Caco-2 (cell line): Measurements from ENCODE around the gene SEMA3C. TPM values are rescaled to one million over a fixed set of nuclear protein-coding genes. Genes with fewer than 3 reads are reported as not detected.

Source experiments
- BruUV-seq: library from RNA; stranded (reverse); fragments of 400-500 nt; replicated peaks from 2 replicates; lab custom pipeline; 2021; lab: Mats Ljungman, UMichigan
- CTCF ChIA-PET: fragments of 300-600 bp; sonication (Branson Sonifier 250); formaldehyde crosslinking; loops from one replicate; lab custom pipeline; 2022; ENCODE audit warnings: antibody characterized with exemption; lab: Charles Lee
- POLR2A ChIA-PET: fragments of 300-600 bp; sonication (Branson Sonifier 250); formaldehyde crosslinking; loops from one replicate; lab custom pipeline; 2022; ENCODE audit warnings: antibody characterized with exemption; lab: Charles Lee
- DNase-seq, 2 experiments: peaks; one replicate each; pipeline versions ENCODE4 v3.0.0 to v3.0.0-alpha.2; 2020 to 2022
- H3K27me3 ChIP-seq: replicated peaks from 2 replicates; pipeline ENCODE4 v1.6.0; 2011; ENCODE audit warnings: low read length; ENCODE audit not compliant: control insufficient read depth, insufficient read depth
- H3K36me3 ChIP-seq: 2 replicates; pipeline ENCODE4 v1.5.1; 2011; ENCODE audit warnings: low read length; ENCODE audit not compliant: control insufficient read depth, insufficient read depth
- H3K4me1 ChIP-seq: fragments of 250-450 bp; sonication (Bioruptor Pico); 2 replicates; pipeline ENCODE4 v1.5.1; 2020; ENCODE audit warnings: mild to moderate bottlenecking
- H3K4me3 ChIP-seq: 2 replicates; pipeline ENCODE4 v1.5.1; 2011; ENCODE audit warnings: low read depth, mild to moderate bottlenecking, control low read depth, low read length
- H3K9me3 ChIP-seq: fragments of 250-450 bp; sonication (Bioruptor Pico); 2 replicates; pipeline ENCODE4 v1.5.1; 2020; ENCODE audit warnings: mild to moderate bottlenecking, moderate library complexity
- H3K27ac Mint-ChIP-seq: one replicate; pipeline ENCODE4 v1.8.0; 2022; ENCODE audit warnings: mixed read lengths; ENCODE audit not compliant: unreplicated experiment
- H3K27me3 Mint-ChIP-seq: one replicate; pipeline ENCODE4 v1.8.0; 2022; ENCODE audit warnings: mixed read lengths; ENCODE audit not compliant: insufficient read depth, unreplicated experiment
- H3K36me3 Mint-ChIP-seq: one replicate; pipeline ENCODE4 v1.8.0; 2022; ENCODE audit warnings: mild to moderate bottlenecking, mixed read lengths; ENCODE audit not compliant: insufficient read depth, unreplicated experiment
- H3K4me1 Mint-ChIP-seq: one replicate; pipeline ENCODE4 v1.8.0; 2022; ENCODE audit warnings: low read depth, mixed read lengths; ENCODE audit not compliant: unreplicated experiment
- H3K4me3 Mint-ChIP-seq: one replicate; pipeline ENCODE4 v1.8.0; 2022; ENCODE audit warnings: mild to moderate bottlenecking, moderate library complexity, mixed read lengths; ENCODE audit not compliant: unreplicated experiment
- H3K9me3 Mint-ChIP-seq: one replicate; pipeline ENCODE4 v1.8.0; 2022; ENCODE audit warnings: mixed read lengths; ENCODE audit not compliant: unreplicated experiment
- CTCF ChIP-seq, 2 experiments: fragments of 200-600 bp in 1 of 2; IDR thresholded peaks; 1 replicate in 1 of 2; 2 replicates in 1 of 2; pipeline versions ENCODE4 v1.5.1 to v1.8.0; 2011 to 2022; ENCODE audit warnings: antibody characterized with exemption in 1 of 2, control low read depth in 1 of 2, inconsistent platforms in 1 of 2, low read depth in 1 of 2, low read length in 1 of 2, mild to moderate bottlenecking in 1 of 2, moderate library complexity in 1 of 2; ENCODE audit not compliant: insufficient read depth in 1 of 2, severe bottlenecking in 1 of 2, unreplicated experiment in 1 of 2
- intact Hi-C: fragments of 100-400 bp; cut with micrococcal nuclease; formaldehyde crosslinking; loops from one replicate; pipeline ENCODE4 v1.10.0; 2022; ENCODE audit not compliant: unreplicated experiment
- total RNA-seq: library from RNA; stranded (reverse); gene quantifications from 2 replicates; pipeline ENCODE4 v1.2.3, GENCODE V29; 2022

The SEMA3C gene
- total RNA-seq, 1 experiment from 2014 or later: 25.8 TPM

- Mint-ChIP-seq H3K4me3 (peak overlapping the region; percentile 23), H3K27me3 (no peaks in the 10 kb centered on the region), H3K9me3 (no peaks in the 10 kb centered on the region), H3K27ac (peak overlapping the region; percentile 62), H3K4me1 (peaks cover 26% of the 10 kb centered on the region), H3K36me3 (peaks cover 7% of the 10 kb centered on the region)
- no TSS peak for BruUV-seq
- ChIA-PET CTCF (interaction anchor here (0.6 kb wide), 1 partner anchor 517 kb away, joined by 3 read pairs; no protein-coding TSS in a partner anchor), POLR2A (no interaction called here)
- no peak for TF ChIP-seq CTCF (IDR thresholded peaks at IDR 0.05; ENCODE audit: insufficient read depth in 1 of 2, low read depth in 1 of 2, low read length in 1 of 2, severe bottlenecking in 1 of 2, unreplicated experiment in 1 of 2)
- Histone ChIP-seq H3K4me3 (no peak overlapping the region), H3K4me1 (peaks cover 19% of the 10 kb centered on the region), H3K36me3 (0 out of 2 replicates have a peak, but pooled peaks cover 2% of the 10 kb centered on the region), H3K27me3 (no peaks in the 10 kb centered on the region), H3K9me3 (no peaks in the 10 kb centered on the region)
- peak; percentile 27 to 53 for DNase-seq
- intact Hi-C loops: loop anchor here (1.0 to 5.0 kb wide), 2 partner anchors 46 to 387 kb away; no protein-coding TSS in a partner anchor
These were observed 148.2 kb downstream of the SEMA3C start for GRCh38 chr7:80770675-80771081.

- H3K27me3 ChIP-seq: no peaks in the 10 kb centered on the region
- Mint-ChIP-seq H3K27ac (peak overlapping the region; percentile 62), H3K4me3 (peak overlapping the region; percentile 23), H3K9me3 (no peaks in the 10 kb centered on the region), H3K27me3 (no peaks in the 10 kb centered on the region), H3K4me1 (peaks cover 26% of the 10 kb centered on the region), H3K36me3 (peaks cover 13% of the 10 kb centered on the region)
- ChIA-PET CTCF (no interaction called here), POLR2A (no interaction called here)
- intact Hi-C loops: loop anchor here (1.0 to 5.0 kb wide), 2 partner anchors 46 to 387 kb away; no protein-coding TSS in a partner anchor
- H3K4me1 ChIP-seq: peaks cover 21% of the 10 kb centered on the region
- no TSS peak for BruUV-seq
- peak in 1 of 2 experiments; percentile 32 for DNase-seq
- no peak overlapping the region for H3K4me3 ChIP-seq
- no peak for TF ChIP-seq CTCF (IDR thresholded peaks at IDR 0.05; ENCODE audit: insufficient read depth in 1 of 2, low read depth in 1 of 2, low read length in 1 of 2, severe bottlenecking in 1 of 2, unreplicated experiment in 1 of 2)
- 0 out of 2 replicates have a peak, but pooled peaks cover 2% of the 10 kb centered on the region for H3K36me3 ChIP-seq
- no peaks in the 10 kb centered on the region for H3K9me3 ChIP-seq
These were observed 148.8 kb downstream of the SEMA3C start for GRCh38 chr7:80770061-80770460.

- intact Hi-C loops: no loop called here
- BruUV-seq: no TSS peak
- CTCF ChIA-PET: interaction anchor here (1.0 kb wide), 1 partner anchor 33 kb away, joined by 3 read pairs; no protein-coding TSS in a partner anchor
- Mint-ChIP-seq H3K27me3 (no peaks in the 10 kb centered on the region), H3K4me1 (peaks cover 15% of the 10 kb centered on the region), H3K36me3 (peaks cover 13% of the 10 kb centered on the region), H3K4me3 (no peak overlapping the region), H3K9me3 (no peaks in the 10 kb centered on the region), H3K27ac (no peak overlapping the region)
- Histone ChIP-seq H3K4me3 (no peak overlapping the region), H3K27me3 (no peaks in the 10 kb centered on the region), H3K9me3 (no peaks in the 10 kb centered on the region), H3K36me3 (0 out of 2 replicates have a peak, but pooled peaks cover 2% of the 10 kb centered on the region), H3K4me1 (peaks cover 28% of the 10 kb centered on the region)
- TF ChIP-seq CTCF (IDR thresholded peaks at IDR 0.05; ENCODE audit: insufficient read depth in 1 of 2, low read depth in 1 of 2, low read length in 1 of 2, severe bottlenecking in 1 of 2, unreplicated experiment in 1 of 2): no peak
- POLR2A ChIA-PET: no interaction called here
- no peak for DNase-seq
These were observed 150.1 kb downstream of the SEMA3C start for GRCh38 chr7:80768756-80769155.
